ENCODE measurements around the gene CCDC192.

DNA sequence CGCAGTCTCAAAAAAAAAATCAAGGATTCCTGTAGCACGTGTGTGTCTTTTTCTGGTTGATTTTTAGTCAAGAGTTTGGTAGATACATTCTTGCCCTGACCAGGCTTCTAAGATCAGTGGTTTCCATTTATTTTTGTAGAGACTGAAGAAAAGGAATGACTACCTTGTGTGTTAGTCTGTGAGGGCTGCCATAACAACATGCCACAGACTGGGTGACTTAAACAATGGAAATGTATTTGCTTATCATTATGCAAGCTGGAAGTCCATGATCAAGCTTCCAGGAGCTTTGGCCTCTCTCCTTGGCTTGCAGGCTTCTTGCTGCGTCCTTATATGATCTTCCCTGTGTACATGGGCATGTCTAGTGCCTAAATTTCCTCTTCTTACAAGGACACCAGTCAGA, 127.0 kb downstream of the CCDC192 start:
- TF ChIP-seq, protein P1, sequence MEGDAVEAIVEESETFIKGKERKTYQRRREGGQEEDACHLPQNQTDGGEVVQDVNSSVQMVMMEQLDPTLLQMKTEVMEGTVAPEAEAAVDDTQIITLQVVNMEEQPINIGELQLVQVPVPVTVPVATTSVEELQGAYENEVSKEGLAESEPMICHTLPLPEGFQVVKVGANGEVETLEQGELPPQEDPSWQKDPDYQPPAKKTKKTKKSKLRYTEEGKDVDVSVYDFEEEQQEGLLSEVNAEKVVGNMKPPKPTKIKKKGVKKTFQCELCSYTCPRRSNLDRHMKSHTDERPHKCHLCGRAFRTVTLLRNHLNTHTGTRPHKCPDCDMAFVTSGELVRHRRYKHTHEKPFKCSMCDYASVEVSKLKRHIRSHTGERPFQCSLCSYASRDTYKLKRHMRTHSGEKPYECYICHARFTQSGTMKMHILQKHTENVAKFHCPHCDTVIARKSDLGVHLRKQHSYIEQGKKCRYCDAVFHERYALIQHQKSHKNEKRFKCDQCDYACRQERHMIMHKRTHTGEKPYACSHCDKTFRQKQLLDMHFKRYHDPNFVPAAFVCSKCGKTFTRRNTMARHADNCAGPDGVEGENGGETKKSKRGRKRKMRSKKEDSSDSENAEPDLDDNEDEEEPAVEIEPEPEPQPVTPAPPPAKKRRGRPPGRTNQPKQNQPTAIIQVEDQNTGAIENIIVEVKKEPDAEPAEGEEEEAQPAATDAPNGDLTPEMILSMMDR (conservative IDR thresholded peaks at IDR 0.05; ENCODE audit: low read depth, low read length) = no peak
- TF ChIP-seq EZH2 (IDR thresholded peaks at IDR 0.05; ENCODE audit: borderline replicate concordance, low read depth, low read length, poor library complexity, severe bottlenecking) = no peak
